Lung (tissue), 12 donors: ENCODE data around the gene TRERF1. TPM values are rescaled to one million over a fixed set of nuclear protein-coding genes. Genes with fewer than 3 reads are reported as not detected.

Source experiments
- ATAC-seq: fragments of 200-7000 bp; cut with Tn5 transposase; one replicate; pipeline ENCODE4 v1.9.1; 2020; ENCODE audit warnings: moderate number of reproducible peaks; ENCODE audit not compliant: insufficient read depth, low FRiP score
- DNase-seq, 3 donors: peaks; one replicate each; pipeline ENCODE4 v3.0.0-alpha.2; 2013 to 2017
- H3K27ac ChIP-seq, 2 donors: one replicate each; pipeline ENCODE4 v1.5.1; 2013; ENCODE audit warnings: mild to moderate bottlenecking in 2 of 2, moderate library complexity in 2 of 2, control low read depth in 1 of 2, inconsistent platforms in 1 of 2, low read depth in 1 of 2, low read length in 1 of 2
- H3K27me3 ChIP-seq, 3 donors: one replicate each; pipeline ENCODE4 v1.5.1; 2013; ENCODE audit warnings: low read length in 2 of 3; ENCODE audit not compliant: control insufficient read depth in 3 of 3, insufficient read depth in 3 of 3
- H3K36me3 ChIP-seq, 4 donors: one replicate each; pipeline ENCODE4 v1.5.1; 2013; ENCODE audit warnings: low read length in 4 of 4, mild to moderate bottlenecking in 1 of 4, moderate library complexity in 1 of 4; ENCODE audit not compliant: control insufficient read depth in 4 of 4, insufficient read depth in 4 of 4
- H3K4me1 ChIP-seq, 5 donors: one replicate each; pipeline ENCODE4 v1.5.1; 2013; ENCODE audit warnings: low read length in 5 of 5, mild to moderate bottlenecking in 2 of 5, moderate library complexity in 1 of 5; ENCODE audit not compliant: control insufficient read depth in 5 of 5, insufficient read depth in 5 of 5
- H3K4me3 ChIP-seq: one replicate; pipeline ENCODE4 v1.5.1; 2013; ENCODE audit warnings: mild to moderate bottlenecking, control low read depth, moderate library complexity
- H3K9ac ChIP-seq, 2 donors: one replicate each; pipeline ENCODE4 v1.5.1; 2013; ENCODE audit warnings: low read length in 2 of 2, control low read depth in 1 of 2; ENCODE audit not compliant: insufficient read depth in 1 of 2
- H3K9me3 ChIP-seq, 4 donors: one replicate each; pipeline ENCODE4 v1.5.1; 2013; ENCODE audit warnings: low read length in 3 of 4, mild to moderate bottlenecking in 1 of 4, moderate library complexity in 1 of 4; ENCODE audit not compliant: control insufficient read depth in 4 of 4, insufficient read depth in 3 of 4
- WGBS, 2 donors: extraction: QIAGEN DNeasy Blood & Tissue Kit; methylation state at CpG; one replicate each; pipeline ENCODE4 v1.1.7; 2013; 5-methylcytosine and 5-hydroxymethylcytosine counted together
- polyA plus RNA-seq, 2 donors: library from polyadenylated mRNA; stranded (reverse); fragments of 200-250 nt; gene quantifications; one replicate each; pipeline ENCODE4 v1.2.1, GENCODE V29; 2013
- total RNA-seq, 2 donors: library from RNA; depleted of rRNA in 1 of 2; stranded (reverse); fragments of >200 nt in 1 of 2; gene quantifications; one replicate each; pipeline ENCODE4 v1.2.1, GENCODE V29; 2014 to 2021
- TF ChIP-seq, protein P1 (sequence below): IDR thresholded peaks from 2 replicates; pipeline ENCODE4 v1.5.1; 2012; ENCODE audit warnings: mild to moderate bottlenecking; ENCODE audit errors: control extremely low read depth, extremely low read depth
- donor health status: control.
- donor health status: control.
- donor health status: Bipolar disorder and iron deficiency.
- donor health status: healthy.
- donor health status: DM: yes; HTN: yes; CAD: no.

Gene TRERF1
- total and polyA plus RNA-seq, 4 donors: 1.2 to 10.4 (median 3.3) TPM

DNA sequence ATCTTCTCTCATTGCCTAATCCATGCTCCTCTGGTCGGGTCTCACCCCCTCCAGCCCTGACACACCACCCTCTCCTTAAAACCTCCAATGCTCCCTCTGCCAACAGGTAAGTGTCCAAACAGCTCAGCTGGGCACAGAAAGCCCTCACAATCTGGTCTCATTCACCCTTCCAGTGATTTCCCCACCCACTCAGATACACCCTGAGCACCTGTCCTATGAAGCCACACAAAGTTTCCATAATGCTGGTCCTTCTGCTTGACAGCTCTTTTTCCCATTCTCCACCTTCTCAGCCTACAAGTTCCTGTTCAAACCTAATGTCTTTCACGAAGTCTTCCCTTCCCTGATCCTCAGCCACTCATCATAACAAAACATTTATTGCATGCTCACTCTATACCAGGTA, 164.0 kb downstream of the TRERF1 start:
- no peaks in the 10 kb centered on the region for H3K27me3 ChIP-seq
- peaks cover 0 to 3% (median 0%) of the 10 kb centered on the region in 4 donors for H3K9me3 ChIP-seq
- DNase-seq: no peak
- H3K4me3 ChIP-seq: no peak overlapping the region
- H3K36me3 ChIP-seq: peaks cover 0 to 2% (median 0%) of the 10 kb centered on the region in 4 donors
- no peak overlapping the region for H3K27ac ChIP-seq
- 80 to 82% methylated on average over 2 of the region's 2 CpGs for WGBS, 2 donors
- no peak for ATAC-seq
- TF ChIP-seq, protein P1, sequence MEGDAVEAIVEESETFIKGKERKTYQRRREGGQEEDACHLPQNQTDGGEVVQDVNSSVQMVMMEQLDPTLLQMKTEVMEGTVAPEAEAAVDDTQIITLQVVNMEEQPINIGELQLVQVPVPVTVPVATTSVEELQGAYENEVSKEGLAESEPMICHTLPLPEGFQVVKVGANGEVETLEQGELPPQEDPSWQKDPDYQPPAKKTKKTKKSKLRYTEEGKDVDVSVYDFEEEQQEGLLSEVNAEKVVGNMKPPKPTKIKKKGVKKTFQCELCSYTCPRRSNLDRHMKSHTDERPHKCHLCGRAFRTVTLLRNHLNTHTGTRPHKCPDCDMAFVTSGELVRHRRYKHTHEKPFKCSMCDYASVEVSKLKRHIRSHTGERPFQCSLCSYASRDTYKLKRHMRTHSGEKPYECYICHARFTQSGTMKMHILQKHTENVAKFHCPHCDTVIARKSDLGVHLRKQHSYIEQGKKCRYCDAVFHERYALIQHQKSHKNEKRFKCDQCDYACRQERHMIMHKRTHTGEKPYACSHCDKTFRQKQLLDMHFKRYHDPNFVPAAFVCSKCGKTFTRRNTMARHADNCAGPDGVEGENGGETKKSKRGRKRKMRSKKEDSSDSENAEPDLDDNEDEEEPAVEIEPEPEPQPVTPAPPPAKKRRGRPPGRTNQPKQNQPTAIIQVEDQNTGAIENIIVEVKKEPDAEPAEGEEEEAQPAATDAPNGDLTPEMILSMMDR: no peak
- H3K9ac ChIP-seq: no peak overlapping the region
- H3K4me1 ChIP-seq: peaks cover 0 to 10% (median 4%) of the 10 kb centered on the region in 5 donors

DNA sequence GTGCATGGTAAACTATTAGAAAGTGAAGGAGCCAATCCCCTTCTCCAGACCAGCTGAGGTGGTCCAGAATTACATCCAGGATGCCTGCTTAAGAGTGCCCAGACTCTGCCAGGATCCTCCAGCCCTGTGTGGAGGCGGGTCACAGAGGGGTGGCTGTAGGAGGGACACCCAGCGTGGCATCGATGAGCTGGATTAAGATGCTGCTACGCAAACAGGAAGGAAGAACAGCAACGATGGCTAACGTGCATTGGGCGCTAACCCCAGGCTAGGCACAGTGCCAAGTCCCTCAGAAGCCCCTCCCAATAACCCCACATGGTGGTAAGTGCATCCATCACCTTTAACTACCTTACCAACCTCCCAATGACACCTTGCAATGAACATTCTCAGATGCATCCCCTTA, 170.2 kb downstream of the TRERF1 start:
- Histone ChIP-seq H3K27ac (no peak overlapping the region), H3K4me1 (peaks cover 0 to 43% (median 21%) of the 10 kb centered on the region in 5 donors), H3K4me3 (no peak overlapping the region), H3K36me3 (peaks cover 0 to 3% (median 0%) of the 10 kb centered on the region in 4 donors), H3K9ac (no peak overlapping the region), H3K9me3 (peaks cover 0 to 3% (median 0%) of the 10 kb centered on the region in 4 donors), H3K27me3 (no peaks in the 10 kb centered on the region)
- TF ChIP-seq, protein P1: no peak
- ATAC-seq: no peak
- WGBS, 2 donors: 31 to 42% methylated on average over 7 of the region's 7 CpGs
- DNase-seq: no peak

DNA sequence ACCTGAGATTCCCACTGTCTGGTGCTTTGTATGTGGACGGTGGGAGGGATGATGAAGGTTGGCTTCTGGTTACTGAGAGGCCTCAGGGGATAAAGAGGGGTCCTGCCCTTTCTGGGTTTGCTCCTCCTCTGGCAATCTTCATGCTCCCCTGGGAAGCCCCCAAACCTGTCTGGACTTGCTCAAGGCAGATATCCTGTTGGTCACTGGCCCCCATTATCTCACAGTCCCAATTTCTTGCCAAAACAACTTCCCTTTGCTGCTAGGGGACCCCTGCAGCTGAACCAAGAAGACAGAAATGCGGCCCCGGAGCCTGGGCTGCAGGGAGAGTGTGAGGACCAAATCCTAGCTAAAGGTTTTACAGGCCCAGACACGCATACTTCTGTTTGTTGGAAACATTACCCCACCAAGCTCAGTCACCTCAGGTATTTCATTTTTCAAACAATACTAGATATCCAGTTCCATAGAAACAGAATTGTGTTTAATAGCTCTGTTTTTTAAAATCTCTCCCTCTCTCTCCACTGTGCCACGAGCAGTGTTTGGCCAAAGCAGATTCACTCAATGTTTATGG, 170.7 kb downstream of the TRERF1 start:
- Histone ChIP-seq H3K27ac (no peak overlapping the region), H3K4me3 (no peak overlapping the region), H3K27me3 (no peaks in the 10 kb centered on the region), H3K9ac (no peak overlapping the region), H3K36me3 (peaks cover 0 to 3% (median 0%) of the 10 kb centered on the region in 4 donors), H3K9me3 (peaks cover 0 to 3% (median 0%) of the 10 kb centered on the region in 4 donors), H3K4me1 (peaks cover 0 to 49% (median 25%) of the 10 kb centered on the region in 5 donors)
- no peak for ATAC-seq
- TF ChIP-seq, protein P1: no peak
- no peak for DNase-seq
- WGBS, 2 donors: 64 to 86% methylated on average over 5 of the region's 5 CpGs
